Central memory CD4-positive, alpha-beta T cell (primary cell): ENCODE data around the gene STRIP1.

Source experiments
- DNase-seq: peaks from one replicate; pipeline ENCODE4 v3.0.0; 2022

STRIP1 gene

GRCh38 chr1:110053552-110054428, 19.4 kb downstream of the STRIP1 start:
- DNase-seq = peak; percentile 45

- no peak for DNase-seq
Measured at GRCh38 chr1:110055493-110056284, 21.3 kb downstream of the STRIP1 start.

- no peak for DNase-seq
Measured at GRCh38 chr1:110056285-110056683, 21.9 kb downstream of the STRIP1 start.

GRCh38 chr1:110056776-110057175, 22.4 kb downstream of the STRIP1 start:
- no peak for DNase-seq

- DNase-seq = no peak
Measured at GRCh38 chr1:110057963-110058518, 23.6 kb downstream of the STRIP1 start.

GRCh38 chr1:110058591-110058990, 24.2 kb downstream of the STRIP1 start:
- DNase-seq = no peak

GRCh38 chr1:110059133-110059863, 24.9 kb downstream of the STRIP1 start:
- DNase-seq = no peak

- DNase-seq = peak; percentile 51
Measured at GRCh38 chr1:110060034-110060661, 25.7 kb downstream of the STRIP1 start.

GRCh38 chr1:110060662-110061060, 26.2 kb downstream of the STRIP1 start:
- DNase-seq = no peak

- DNase-seq = no peak
Measured at GRCh38 chr1:110061341-110061740, 26.9 kb downstream of the STRIP1 start.

- no peak for DNase-seq
Measured at GRCh38 chr1:110062612-110063011, 28.2 kb downstream of the STRIP1 start.

GRCh38 chr1:110063781-110064180, 29.4 kb downstream of the STRIP1 start:
- no peak for DNase-seq

- no peak for DNase-seq
Measured at GRCh38 chr1:110064576-110065337, 30.3 kb downstream of the STRIP1 start.

- no peak for DNase-seq
Measured at GRCh38 chr1:110065841-110066240, 31.4 kb downstream of the STRIP1 start.

GRCh38 chr1:110067479-110067892, 33.1 kb downstream of the STRIP1 start:
- no peak for DNase-seq

GRCh38 chr1:110067893-110068645, 33.6 kb downstream of the STRIP1 start:
- DNase-seq = no peak

GRCh38 chr1:110068646-110069403, 34.4 kb downstream of the STRIP1 start:
- no peak for DNase-seq

GRCh38 chr1:110069404-110070281, 35.2 kb downstream of the STRIP1 start:
- DNase-seq = no peak

GRCh38 chr1:110070282-110070669, 35.9 kb downstream of the STRIP1 start:
- no peak for DNase-seq
